Central memory CD8-positive, alpha-beta T cell (primary cell): ENCODE measurements around the gene PAQR7.

Experiments used
- ATAC-seq: fragments of 150-1000 bp; cut with Tn5 transposase; replicated peaks from 2 replicates; pipeline ENCODE4 v1.10.0; 2022; ENCODE audit warnings: mild to moderate bottlenecking, moderate FRiP score, moderate number of reproducible peaks; ENCODE audit not compliant: poor library complexity, severe bottlenecking; ENCODE audit errors: extremely low read depth
- DNase-seq, 2 donors: peaks; one replicate each; pipeline ENCODE4 v3.0.0; 2021; ENCODE audit warnings: low spot score in 2 of 2
- H3K27ac Mint-ChIP-seq: one replicate; pipeline ENCODE4 v1.8.0; 2022; ENCODE audit warnings: low read depth, mild to moderate bottlenecking, moderate library complexity, mixed read lengths
- H3K27me3 Mint-ChIP-seq: one replicate; pipeline ENCODE4 v1.8.0; 2022; ENCODE audit warnings: mixed read lengths
- H3K36me3 Mint-ChIP-seq: one replicate; pipeline ENCODE4 v1.8.0; 2022; ENCODE audit warnings: mild to moderate bottlenecking, moderate library complexity, mixed read lengths; ENCODE audit not compliant: insufficient read depth
- H3K4me1 Mint-ChIP-seq: one replicate; pipeline ENCODE4 v1.8.0; 2022; ENCODE audit warnings: mixed read lengths
- H3K4me3 Mint-ChIP-seq: one replicate; pipeline ENCODE4 v1.8.0; 2022; ENCODE audit warnings: mild to moderate bottlenecking, moderate library complexity, mixed read lengths
- H3K9me3 Mint-ChIP-seq: one replicate; pipeline ENCODE4 v1.8.0; 2022; ENCODE audit warnings: mixed read lengths

PAQR7 gene

DNA sequence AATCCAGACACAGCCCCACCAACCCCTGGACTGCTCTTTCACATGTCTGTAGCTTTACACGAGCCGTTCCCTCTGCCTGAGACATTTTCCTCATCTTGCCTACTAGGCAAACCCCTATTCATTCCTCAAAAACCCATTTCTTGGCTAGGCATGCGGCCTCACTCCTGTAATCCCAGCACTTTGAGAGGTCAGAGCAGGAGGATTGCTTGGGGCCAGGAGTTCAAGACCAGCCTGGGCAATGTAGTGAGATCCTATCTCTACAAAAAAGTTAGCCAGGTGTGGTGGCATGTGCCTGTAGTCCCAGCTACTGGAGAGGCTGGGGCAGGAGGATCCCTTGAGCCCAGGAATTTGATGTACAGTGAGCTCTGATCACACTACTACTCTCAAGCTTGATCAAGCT, 11.1 kb downstream of the PAQR7 start:
- H3K27me3 Mint-ChIP-seq = no peaks in the 10 kb centered on the region
- no peaks in the 10 kb centered on the region for H3K9me3 Mint-ChIP-seq
- DNase-seq (no peak), ATAC-seq (no peak)
- no peak overlapping the region for H3K4me3 Mint-ChIP-seq
- peaks cover 5% of the 10 kb centered on the region for H3K4me1 Mint-ChIP-seq
- no peaks in the 10 kb centered on the region for H3K36me3 Mint-ChIP-seq
- H3K27ac Mint-ChIP-seq = no peak overlapping the region

DNA sequence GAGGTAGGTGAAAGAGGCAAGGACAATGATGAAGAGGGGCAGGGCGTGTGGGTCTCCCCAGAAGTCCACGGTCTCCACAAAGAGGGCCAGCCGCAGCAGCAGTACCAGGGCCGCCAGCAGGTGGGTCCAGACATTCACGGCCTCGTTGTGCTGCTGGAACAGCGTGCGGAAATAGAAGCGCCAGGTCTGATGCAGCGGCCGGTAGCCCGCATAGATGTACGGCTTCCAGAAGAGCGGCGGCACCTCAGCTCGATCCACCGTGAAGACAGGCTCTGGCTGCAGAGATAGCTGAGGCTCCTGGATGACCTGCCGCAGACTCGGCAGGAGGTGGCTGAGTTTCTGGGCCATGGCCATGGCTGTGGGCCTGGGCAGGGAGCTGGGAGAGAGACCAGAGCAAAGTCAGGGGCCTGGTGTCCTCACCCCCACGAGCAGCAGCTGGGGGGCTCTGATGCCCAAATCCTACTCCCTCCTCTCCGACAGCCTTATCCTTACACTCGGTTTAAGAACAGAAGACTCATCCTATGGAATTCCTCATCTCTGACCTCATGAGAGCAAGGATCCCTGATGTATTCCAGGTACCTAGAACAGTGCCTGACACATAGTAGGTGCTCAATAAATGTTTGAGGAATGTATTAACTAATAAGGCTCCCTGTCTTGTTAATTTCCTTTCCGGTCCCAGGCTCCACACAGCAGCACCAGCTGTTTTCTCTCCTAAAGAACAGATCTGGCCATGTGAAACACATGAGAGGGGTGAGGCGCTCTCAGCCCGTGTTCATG, 11.8 kb downstream of the PAQR7 start:
- H3K36me3 Mint-ChIP-seq = no peaks in the 10 kb centered on the region
- peaks cover 12% of the 10 kb centered on the region for H3K4me1 Mint-ChIP-seq
- H3K4me3 Mint-ChIP-seq = no peak overlapping the region
- H3K9me3 Mint-ChIP-seq = no peaks in the 10 kb centered on the region
- ATAC-seq = no peak
- H3K27ac Mint-ChIP-seq = no peak overlapping the region
- no peaks in the 10 kb centered on the region for H3K27me3 Mint-ChIP-seq
- no peak for DNase-seq

DNA sequence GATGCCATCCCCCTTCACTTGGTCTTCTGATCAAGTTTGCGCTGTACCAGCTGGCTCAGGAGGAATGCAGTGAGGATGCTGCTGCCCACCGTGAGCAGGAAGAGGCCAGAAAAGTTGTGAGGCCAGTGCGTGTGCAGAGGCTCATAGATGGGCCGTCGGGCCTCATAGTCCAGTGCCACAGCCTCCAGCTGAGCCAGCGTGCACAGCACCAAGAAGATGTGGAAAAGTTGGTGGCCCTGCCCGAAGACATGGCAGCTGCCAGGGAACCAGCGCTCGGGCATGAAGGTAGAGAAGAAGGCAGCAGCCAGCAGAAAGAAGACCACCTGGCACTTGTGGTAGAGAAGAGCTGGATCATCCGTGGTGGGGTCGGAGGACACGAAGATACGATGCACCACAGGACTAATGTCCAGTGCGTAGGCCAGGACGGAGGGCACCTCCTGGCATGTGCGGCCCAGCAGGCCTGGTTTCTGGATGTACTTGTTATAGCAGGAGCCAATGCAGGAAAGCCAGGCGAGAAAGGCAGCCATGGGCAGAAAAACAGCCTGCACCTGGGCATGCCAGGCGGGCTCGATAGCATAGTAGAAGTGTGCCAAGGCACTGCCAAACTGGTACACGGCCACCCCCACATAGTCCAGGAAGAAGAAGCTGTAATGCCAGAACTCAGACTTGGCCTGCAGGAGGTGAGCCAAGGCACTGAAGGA, 12.6 kb downstream of the PAQR7 start:
- Mint-ChIP-seq H3K4me1 (peaks cover 17% of the 10 kb centered on the region), H3K27ac (no peak overlapping the region)

DNA sequence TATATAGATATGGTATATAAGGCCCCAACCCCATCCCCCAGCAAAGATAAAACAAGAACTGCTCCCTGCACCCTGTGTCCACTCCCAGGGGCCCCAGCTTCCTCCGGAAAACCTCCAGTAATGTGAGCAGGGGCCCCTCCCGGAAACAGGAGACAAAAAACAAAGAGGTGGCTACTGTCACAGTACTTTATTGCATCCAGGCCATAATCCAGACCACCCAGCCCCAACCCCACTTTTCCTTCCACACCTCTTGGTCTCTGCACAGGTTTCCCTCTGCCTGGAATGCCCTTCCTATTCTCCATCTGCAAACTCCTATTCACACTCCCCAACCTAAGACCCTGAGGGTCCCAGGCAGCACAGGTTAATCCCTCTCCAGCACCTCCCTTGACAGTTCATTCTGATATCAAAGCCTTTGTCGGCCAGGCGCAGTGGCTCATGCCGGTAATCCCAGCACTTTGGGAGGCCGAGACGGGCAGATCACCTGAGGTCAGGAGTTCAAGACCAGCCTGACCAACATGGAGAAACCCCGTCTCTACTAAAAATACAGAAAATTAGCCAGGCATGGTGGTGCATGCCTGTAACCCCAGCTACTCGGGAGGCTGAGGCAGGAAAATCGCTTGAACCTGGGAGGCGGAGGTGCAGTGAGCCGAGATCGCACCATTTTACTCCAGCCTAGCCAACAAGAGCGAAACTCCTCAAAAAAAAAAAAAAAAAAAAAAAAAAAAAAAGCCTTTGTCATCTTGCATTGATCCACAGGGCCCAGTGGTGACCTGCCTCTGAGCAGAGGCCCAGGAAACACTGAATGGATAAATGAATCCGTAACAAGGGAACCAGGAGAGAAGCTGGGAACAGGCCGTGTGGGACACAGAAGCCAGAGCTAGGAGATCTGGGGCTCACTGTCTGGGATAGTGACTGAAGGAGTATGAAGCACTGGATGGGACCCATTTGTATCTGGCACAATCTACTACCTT, 13.9 kb downstream of the PAQR7 start:
- H3K9me3 Mint-ChIP-seq = no peaks in the 10 kb centered on the region
- DNase-seq (no peak), ATAC-seq (no peak)
- no peak overlapping the region for H3K27ac Mint-ChIP-seq
- H3K4me3 Mint-ChIP-seq = no peak overlapping the region
- H3K4me1 Mint-ChIP-seq = peaks cover 17% of the 10 kb centered on the region
- no peaks in the 10 kb centered on the region for H3K27me3 Mint-ChIP-seq
- peaks cover 1% of the 10 kb centered on the region for H3K36me3 Mint-ChIP-seq

More for the DNA sequence above, 12.6 kb downstream of the PAQR7 start:
- H3K27me3 Mint-ChIP-seq = no peaks in the 10 kb centered on the region
- H3K36me3 Mint-ChIP-seq = no peaks in the 10 kb centered on the region
- no peak for ATAC-seq
- no peak overlapping the region for H3K4me3 Mint-ChIP-seq
- no peaks in the 10 kb centered on the region for H3K9me3 Mint-ChIP-seq
- DNase-seq = no peak

DNA sequence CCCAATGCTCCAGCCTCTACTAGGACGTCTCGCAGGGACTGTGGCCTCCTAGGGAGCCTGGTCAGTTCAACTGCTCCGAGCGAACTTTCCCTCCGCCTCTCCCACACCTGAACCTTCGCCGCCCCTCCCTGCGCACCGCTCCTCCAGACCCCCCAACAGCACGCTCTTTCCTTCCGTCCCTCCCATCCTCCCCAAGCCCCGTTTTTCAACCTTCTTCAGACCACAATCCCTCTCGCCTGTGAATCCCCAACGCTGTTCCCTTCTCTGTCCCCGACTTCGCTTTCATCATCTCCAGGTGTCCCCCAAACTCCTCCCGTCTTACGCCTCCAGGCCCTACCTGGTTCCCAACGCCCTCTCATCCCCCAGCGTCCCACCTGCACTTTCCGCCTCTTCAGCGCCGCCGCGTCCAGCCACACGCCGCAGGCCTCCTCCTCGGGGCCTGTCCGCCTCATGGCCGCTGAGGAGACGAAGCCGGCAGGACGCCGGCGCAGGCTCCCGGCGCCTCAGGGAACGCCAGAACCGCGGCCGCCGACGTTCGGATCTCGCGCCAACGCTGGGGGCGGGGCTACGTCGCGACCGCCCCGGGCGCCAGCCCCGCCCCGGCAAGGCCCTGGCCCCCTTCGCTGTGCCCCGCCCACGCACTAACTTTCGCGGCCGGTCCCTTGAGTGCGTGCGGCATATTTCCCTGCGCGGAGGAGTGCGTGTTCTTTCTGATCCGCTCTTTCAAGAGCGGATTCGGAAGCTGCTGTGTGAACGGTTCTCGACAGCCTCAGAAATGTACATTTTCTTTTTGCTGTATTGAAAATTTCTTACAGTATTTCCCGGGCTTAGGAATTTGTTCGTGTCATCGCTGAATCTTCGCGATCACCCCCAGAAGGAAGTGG, 16.4 kb downstream of the PAQR7 start, which contains the start of gene AUNIP:
Gene AUNIP (minus strand): TSS at position 552 of the 884 bp plus-strand sequence. CDS start 100 bp downstream, at position 452.
- DNase-seq (peak; percentile 72 to 77), ATAC-seq (peak; percentile 94)
- Mint-ChIP-seq H3K4me3 (peak within 1 kb of the TSS; percentile 83), H3K27me3 (no peaks in the 10 kb centered on the region), H3K9me3 (no peaks in the 10 kb centered on the region), H3K27ac (peak within 1 kb of the TSS; percentile 52), H3K4me1 (peaks cover 17% of the 10 kb centered on the region), H3K36me3 (peaks cover 3% of the 10 kb centered on the region)

DNA sequence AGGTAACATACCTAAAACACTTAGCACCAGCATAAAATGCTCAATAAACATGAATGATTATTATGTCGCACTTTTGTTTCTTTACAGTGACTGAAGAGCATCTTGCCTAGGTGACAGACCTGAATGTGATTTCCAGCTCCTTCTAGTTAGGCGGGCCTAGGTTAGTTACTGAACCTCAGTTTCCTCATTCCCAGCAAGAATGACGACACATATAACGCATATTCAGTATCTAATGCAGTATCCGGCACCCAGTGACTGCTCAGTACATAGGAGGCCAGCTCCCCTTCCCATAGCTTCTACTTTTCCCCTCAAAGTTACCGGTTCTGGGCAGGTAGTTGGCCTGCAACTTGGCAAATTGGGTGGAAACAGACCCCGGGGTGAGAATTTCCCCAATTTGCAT, 17.0 kb downstream of the PAQR7 start:
- peaks cover 17% of the 10 kb centered on the region for H3K4me1 Mint-ChIP-seq
- H3K9me3 Mint-ChIP-seq = no peaks in the 10 kb centered on the region
- DNase-seq = no peak
- H3K36me3 Mint-ChIP-seq = peaks cover 3% of the 10 kb centered on the region
- peak overlapping the region; percentile 83 for H3K4me3 Mint-ChIP-seq
- no peaks in the 10 kb centered on the region for H3K27me3 Mint-ChIP-seq
- H3K27ac Mint-ChIP-seq = peak overlapping the region; percentile 52
- ATAC-seq = no peak

DNA sequence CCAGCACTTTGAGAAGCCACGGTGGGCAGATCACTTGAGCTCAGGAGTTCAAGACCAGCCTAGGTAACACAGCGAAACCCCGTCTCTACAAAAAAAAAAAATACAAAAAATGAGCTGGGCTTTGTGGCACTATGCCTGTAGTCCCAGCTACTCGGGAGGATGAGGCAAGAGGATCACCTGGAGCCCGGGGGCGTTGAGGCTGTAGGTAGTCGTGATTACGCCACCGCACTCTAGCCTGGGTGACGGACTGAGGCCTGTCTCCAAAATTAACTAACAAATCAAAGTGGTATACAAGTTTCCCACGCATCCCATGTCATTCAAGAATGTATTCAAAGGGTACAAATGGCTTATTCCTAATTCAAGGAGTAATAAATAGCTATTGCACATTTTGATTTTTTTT, 18.7 kb downstream of the PAQR7 start:
- H3K9me3 Mint-ChIP-seq = no peaks in the 10 kb centered on the region
- ATAC-seq (no peak), DNase-seq (no peak)
- peaks cover 3% of the 10 kb centered on the region for H3K36me3 Mint-ChIP-seq
- no peaks in the 10 kb centered on the region for H3K27me3 Mint-ChIP-seq
- H3K4me3 Mint-ChIP-seq = no peak overlapping the region
- H3K27ac Mint-ChIP-seq = no peak overlapping the region
- H3K4me1 Mint-ChIP-seq = peaks cover 17% of the 10 kb centered on the region

DNA sequence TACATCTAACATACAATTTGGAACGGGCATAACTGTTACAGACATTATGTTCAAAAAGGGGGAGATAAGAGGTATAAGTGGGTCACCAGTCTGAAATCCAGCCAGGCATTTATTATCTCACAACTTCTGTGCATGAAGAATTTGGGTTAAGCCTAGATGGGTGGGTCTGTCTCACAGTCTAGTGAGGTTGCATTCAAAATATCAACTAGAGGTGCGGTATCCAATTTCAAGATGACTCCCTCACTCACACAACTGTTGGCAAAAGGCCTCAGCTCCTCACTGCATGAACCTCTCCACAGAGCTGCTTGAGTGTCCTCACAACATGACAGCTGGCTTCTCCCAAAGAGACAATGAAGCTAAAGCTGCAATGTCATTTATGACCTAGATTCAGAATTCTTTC, 21.0 kb downstream of the PAQR7 start:
- ATAC-seq (no peak), DNase-seq (no peak)
- Mint-ChIP-seq H3K9me3 (no peaks in the 10 kb centered on the region), H3K36me3 (peaks cover 3% of the 10 kb centered on the region), H3K27ac (no peak overlapping the region), H3K4me1 (peaks cover 14% of the 10 kb centered on the region), H3K4me3 (no peak overlapping the region), H3K27me3 (no peaks in the 10 kb centered on the region)

DNA sequence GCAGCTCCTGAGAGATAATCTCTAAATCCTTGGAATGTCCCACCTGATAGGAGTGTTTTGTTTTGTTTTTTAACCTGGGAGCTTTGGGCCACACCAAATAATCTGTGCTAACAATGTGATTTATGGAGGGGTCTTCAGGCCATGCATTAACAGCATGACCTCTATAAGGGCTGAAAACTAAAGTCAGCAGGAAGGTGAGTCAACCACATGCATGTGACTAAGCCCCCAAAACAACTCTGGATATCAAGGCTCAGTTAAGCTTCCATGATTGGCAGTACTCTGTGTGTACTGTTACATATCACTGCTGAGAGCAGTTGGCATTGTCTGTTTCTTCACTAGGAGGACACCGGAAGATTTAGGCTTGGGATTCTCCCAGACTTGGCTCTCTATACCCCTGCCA, 27.0 kb downstream of the PAQR7 start:
- Mint-ChIP-seq H3K36me3 (no peaks in the 10 kb centered on the region), H3K27ac (no peak overlapping the region), H3K9me3 (no peaks in the 10 kb centered on the region), H3K4me3 (no peak overlapping the region), H3K4me1 (no peaks in the 10 kb centered on the region), H3K27me3 (no peaks in the 10 kb centered on the region)
- ATAC-seq = no peak
- no peak for DNase-seq

DNA sequence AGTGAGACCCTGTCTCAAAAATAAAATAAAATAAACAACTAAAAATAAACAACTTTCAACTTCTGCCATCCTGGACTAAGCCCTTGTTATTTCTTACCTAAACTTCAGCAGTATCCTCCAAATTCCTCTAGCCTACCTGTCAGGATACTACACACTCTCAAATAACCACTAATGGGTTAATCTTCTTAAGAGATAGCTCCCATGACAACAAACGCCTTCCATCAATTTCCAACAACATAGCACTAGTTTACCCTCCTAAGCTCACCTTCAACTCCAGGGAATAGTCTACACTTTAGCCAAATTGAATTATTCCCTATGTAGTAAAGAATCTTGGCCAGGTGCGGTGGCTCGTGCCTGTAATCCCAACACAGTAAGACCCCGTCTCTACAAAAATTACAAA, 27.6 kb downstream of the PAQR7 start:
- Mint-ChIP-seq H3K4me1 (no peaks in the 10 kb centered on the region), H3K27ac (no peak overlapping the region), H3K27me3 (no peaks in the 10 kb centered on the region), H3K4me3 (no peak overlapping the region), H3K36me3 (no peaks in the 10 kb centered on the region), H3K9me3 (no peaks in the 10 kb centered on the region)
- DNase-seq = no peak
- ATAC-seq = no peak

DNA sequence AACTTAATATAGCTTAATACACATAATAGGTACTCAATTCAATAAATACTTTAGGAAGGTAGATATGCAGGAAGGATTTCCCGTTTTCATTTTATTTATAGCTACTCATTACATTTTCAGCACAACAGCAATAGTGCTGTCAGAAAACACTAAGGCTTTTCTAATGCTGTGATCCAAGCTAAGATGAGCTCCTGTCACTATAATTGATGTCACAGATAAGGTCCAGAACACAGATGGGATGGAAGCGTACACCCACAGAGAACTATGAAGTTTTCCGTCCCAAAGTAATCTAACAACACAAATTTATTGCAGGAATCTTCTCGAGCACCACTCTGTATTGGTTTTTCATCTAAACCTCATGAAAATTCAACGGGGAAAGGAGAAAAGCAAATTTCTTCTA, 29.8 kb downstream of the PAQR7 start:
- ATAC-seq = no peak
- Mint-ChIP-seq H3K36me3 (no peaks in the 10 kb centered on the region), H3K27ac (no peak overlapping the region), H3K27me3 (no peaks in the 10 kb centered on the region), H3K9me3 (no peaks in the 10 kb centered on the region), H3K4me3 (no peak overlapping the region), H3K4me1 (no peaks in the 10 kb centered on the region)
- DNase-seq = no peak
